ENCODE data around the gene CDS2. TPM values are rescaled to one million over a fixed set of nuclear protein-coding genes. Genes with fewer than 3 reads are reported as not detected.

The CDS2 gene
- total RNA-seq, 1 experiment from 2014 or later = 25.1 TPM

DNA sequence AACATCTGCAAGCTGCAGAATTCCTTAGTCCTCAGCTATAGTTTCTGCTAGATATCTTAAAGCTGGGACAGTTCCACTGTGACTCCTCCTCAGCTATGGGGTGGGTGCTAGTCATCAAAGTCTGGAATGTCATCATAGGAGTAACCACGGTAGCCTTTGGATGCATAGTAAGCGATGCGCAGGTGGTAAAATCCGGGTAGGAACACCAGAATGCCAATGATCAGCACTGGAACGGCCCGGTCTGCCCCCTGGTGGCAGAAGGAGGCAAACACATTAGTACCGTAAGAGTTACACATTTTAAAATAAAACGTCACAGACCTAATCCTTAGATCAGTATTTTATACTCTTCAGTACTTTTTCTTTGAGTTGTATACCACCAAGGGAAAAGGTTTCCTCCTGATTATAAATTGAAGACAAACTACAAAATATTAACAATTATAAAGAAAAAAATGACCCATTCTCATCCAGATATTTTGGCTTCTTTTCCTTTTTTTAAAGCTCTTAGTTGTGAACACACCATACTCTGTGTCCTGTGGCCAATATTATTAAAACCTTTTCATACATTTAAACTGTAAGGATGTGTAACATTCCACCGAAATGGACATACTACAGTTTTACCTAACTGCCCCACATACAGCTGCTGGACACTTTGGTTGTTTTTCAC is 26.0 kb upstream of the CDS2 start:
- peak; percentile 82 for DNase-seq
- Histone ChIP-seq H3K27me3 (ENCODE audit: control insufficient read depth, insufficient read depth, low read length) (no peaks in the 10 kb centered on the region), H3K4me3 (ENCODE audit: insufficient read depth, low read depth, low read length) (no peak overlapping the region), H3K36me3 (replicated peaks; ENCODE audit: control insufficient read depth, insufficient read depth, low read length) (peaks cover 15% of the 10 kb centered on the region)

DNA sequence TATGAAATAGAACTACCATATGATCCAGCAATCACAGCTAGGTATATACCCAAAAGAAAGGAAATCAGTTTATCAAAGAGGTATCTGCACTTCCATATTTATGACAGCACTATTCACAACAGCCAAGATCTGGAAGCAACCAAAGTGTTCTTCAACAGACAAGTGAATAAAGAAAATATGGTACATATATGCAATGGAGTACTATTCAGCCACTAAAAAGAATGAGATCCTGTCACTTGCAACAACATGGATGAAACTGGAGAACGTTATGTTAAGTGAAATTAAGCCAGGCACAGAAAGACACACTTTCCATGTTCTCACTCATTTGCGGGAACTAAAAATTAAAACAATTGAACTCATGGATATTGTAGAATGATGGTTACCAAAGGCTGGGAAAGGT is 22.3 kb upstream of the CDS2 start:
- Histone ChIP-seq H3K4me3 (ENCODE audit: insufficient read depth, low read depth, low read length) (no peak overlapping the region), H3K27me3 (ENCODE audit: control insufficient read depth, insufficient read depth, low read length) (no peaks in the 10 kb centered on the region), H3K36me3 (replicated peaks; ENCODE audit: control insufficient read depth, insufficient read depth, low read length) (peaks cover 15% of the 10 kb centered on the region)
- no peak for DNase-seq

DNA sequence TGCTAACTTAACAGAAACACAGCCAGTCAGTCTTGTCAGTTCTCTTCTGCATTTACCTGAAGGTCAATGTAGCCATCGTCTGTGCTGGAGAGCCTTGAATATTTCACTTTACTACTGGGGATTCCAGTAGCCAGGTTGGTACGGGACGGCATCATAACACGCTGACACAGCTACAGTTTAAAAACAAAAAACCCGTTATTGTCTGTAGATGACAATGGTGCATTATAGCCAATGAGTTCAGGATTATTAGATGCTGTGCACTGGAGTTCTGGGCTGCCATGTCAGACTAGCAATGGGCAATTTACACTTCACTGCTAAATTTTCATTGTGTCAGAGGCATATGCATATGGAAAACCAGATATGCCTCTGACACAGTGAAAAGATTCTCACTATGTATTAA is 17.5 kb upstream of the CDS2 start:
- H3K4me3 ChIP-seq (ENCODE audit: insufficient read depth, low read depth, low read length) = no peak overlapping the region
- H3K36me3 ChIP-seq (replicated peaks; ENCODE audit: control insufficient read depth, insufficient read depth, low read length) = peaks cover 13% of the 10 kb centered on the region
- DNase-seq = no peak
- H3K27me3 ChIP-seq (ENCODE audit: control insufficient read depth, insufficient read depth, low read length) = no peaks in the 10 kb centered on the region

DNA sequence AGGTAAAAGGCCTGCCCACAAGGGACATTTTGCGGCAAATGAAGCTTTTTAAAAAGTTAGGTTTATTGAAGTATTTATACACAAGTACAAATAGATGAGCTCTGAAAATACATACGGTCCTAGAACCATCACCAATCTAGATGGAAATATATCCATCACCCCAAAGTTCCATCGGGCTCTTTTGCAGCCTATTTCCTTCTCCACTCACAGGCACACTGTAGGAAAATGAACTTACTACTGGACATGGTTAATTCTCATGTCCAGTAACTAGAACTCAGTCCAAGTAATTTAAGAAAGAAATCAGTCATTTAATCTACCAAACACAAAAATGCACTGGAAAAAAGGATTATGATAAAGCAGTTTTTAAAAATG is 13.2 kb upstream of the CDS2 start:
- no peak for DNase-seq
- peaks cover 34% of the 10 kb centered on the region for H3K36me3 ChIP-seq (replicated peaks; ENCODE audit: control insufficient read depth, insufficient read depth, low read length)
- peak overlapping the region; percentile 94 for H3K4me3 ChIP-seq (ENCODE audit: insufficient read depth, low read depth, low read length)
- H3K27me3 ChIP-seq (ENCODE audit: control insufficient read depth, insufficient read depth, low read length) = no peaks in the 10 kb centered on the region

DNA sequence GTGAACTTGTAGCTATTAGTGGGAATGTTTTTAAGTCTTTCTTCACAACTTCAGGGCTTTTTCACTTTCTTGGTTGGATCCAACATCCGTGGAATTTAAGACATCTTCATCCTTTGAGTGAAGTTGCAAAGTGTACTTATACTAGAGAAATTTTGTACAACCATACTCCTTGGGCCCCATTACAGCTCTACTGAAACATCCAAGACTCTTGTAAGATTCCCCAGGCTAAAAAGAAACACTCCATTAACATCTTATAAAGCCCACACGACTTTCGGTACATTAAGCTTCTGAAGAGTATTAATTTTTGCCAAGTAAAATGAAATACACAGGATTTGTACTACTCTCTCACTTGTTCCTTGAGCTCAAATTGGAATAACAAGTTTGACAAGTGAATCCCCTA is 12.4 kb upstream of the CDS2 start:
- no peak for DNase-seq
- H3K4me3 ChIP-seq (ENCODE audit: insufficient read depth, low read depth, low read length) = no peak overlapping the region
- peaks cover 32% of the 10 kb centered on the region for H3K36me3 ChIP-seq (replicated peaks; ENCODE audit: control insufficient read depth, insufficient read depth, low read length)
- H3K27me3 ChIP-seq (ENCODE audit: control insufficient read depth, insufficient read depth, low read length) = no peaks in the 10 kb centered on the region

DNA sequence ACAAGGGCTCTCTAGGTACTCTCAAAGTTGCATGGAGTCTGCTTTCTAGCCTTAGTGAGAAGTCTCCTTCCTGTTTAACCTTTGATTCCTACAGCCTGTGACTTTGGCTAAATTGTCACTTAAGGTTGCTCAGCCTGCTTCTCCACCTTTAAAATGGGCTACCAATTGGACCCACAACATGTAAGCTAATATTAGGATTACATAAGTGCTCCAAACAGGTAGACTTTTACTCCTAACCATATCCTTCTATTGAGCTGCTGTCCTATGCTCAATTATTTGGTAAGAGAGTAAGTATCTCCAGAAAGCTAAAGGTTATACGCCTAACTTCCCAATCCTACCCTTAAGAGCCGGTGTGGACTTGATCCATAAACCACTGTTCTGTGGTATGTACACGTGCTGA is 9.9 kb upstream of the CDS2 start:
- Histone ChIP-seq H3K27me3 (ENCODE audit: control insufficient read depth, insufficient read depth, low read length) (no peaks in the 10 kb centered on the region), H3K4me3 (ENCODE audit: insufficient read depth, low read depth, low read length) (no peak overlapping the region), H3K36me3 (replicated peaks; ENCODE audit: control insufficient read depth, insufficient read depth, low read length) (peaks cover 30% of the 10 kb centered on the region)
- no peak for DNase-seq

DNA sequence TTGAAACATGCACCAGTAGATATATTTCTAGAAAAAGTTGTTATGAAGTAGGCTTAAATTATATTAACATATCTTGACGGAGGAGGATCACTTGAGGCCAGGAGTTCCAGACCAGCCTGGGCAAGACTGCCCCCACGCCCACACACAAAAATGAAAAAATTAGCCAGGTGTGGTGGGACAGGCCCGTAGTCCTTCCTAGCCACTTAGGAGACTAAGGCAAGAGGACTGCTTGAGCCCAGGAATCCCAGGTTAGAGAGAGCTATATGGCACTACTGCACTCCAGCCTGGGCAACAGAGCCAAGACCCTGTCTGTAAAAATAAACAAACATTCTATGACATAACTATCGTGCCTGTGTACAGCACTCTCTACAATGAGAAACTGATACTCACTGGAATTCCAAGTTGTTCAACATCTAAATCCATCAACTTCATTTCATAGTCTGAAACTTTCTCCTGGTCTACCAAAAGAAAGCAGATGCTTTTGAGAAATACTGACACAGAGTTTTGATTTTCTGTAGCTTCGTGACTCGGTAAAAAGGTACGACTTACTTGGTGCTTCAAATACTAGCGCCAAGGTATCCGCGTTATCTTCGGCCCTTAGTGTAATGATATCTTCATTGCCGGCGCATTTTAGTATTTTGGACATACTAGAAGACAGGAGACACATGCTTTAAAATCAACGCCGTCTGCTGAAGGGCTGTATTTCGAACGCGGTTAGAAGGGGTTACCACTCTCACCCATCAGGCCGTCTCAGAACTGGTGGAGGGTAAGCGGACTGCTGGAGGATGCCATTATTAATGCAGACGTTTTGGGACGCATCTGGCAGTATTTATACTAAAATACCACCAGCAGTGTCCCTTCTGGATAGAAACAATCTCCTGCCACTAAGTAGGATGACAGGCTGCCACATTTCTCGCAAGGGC is 8.3 kb upstream of the CDS2 start:
- DNase-seq = no peak
- Histone ChIP-seq H3K36me3 (replicated peaks; ENCODE audit: control insufficient read depth, insufficient read depth, low read length) (peaks cover 30% of the 10 kb centered on the region), H3K4me3 (ENCODE audit: insufficient read depth, low read depth, low read length) (peak overlapping the region; percentile 93), H3K27me3 (ENCODE audit: control insufficient read depth, insufficient read depth, low read length) (no peaks in the 10 kb centered on the region)

DNA sequence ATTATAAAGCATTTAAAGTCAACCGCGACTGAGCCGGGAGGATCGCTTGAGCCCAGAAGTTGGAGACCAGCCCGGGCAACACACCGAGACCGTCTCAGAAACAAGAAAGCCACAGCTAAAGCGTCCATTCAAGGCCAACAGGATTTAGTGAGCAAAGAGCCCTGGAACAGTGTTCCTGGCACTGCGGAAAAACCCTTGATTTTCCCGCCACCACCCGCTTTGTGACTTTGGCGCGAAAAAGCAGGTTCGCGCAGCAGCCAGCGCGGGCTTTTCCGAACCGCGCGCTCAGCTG is 7.7 kb upstream of the CDS2 start:
- peaks cover 30% of the 10 kb centered on the region for H3K36me3 ChIP-seq (replicated peaks; ENCODE audit: control insufficient read depth, insufficient read depth, low read length)
- peak overlapping the region; percentile 93 for H3K4me3 ChIP-seq (ENCODE audit: insufficient read depth, low read depth, low read length)
- DNase-seq = no peak
- H3K27me3 ChIP-seq (ENCODE audit: control insufficient read depth, insufficient read depth, low read length) = no peaks in the 10 kb centered on the region

DNA sequence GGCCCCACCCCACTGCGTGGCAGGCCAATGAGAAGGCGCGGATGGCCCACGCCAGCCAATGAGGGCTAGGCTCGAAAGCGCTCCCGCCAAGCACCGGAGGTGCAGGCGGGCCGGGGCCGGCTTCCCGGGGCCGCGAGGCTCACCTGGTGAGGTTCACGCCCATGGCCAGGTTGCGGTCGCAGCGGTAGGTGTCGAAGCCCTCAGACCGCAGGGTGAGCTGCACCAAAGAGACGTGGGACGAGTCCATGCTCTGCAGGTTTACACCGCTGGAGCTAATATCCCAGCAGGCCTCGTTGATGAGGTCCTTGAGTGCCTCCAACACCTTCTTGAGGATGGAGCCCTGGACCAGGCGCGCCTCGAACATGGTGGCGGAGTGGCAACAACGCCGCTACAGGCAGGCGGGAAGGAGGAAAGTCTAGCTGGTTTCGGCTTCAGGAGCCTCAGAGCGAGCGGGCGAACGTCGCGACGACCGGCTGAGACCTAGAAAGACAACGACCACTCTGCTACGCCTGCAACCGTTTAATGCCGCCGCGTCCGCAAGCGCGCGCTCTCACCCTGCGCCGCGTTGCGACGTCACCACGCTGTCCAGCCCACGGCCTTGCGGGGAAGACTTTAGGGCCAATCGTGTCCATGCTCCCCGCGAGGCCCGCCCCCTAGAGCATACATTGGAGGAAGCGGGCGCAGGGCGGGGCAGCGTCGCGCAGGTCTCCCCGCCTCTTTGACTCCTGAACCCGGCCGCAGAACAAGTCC is 7.2 kb upstream of the CDS2 start, which contains the start of gene PCNA:
PCNA (minus strand) TSS at position 524 of the 750 bp plus-strand sequence; CDS start at position 364, 160 bp downstream.
- H3K36me3 ChIP-seq (replicated peaks; ENCODE audit: control insufficient read depth, insufficient read depth, low read length) = peaks cover 28% of the 10 kb centered on the region
- peak within 1 kb of the TSS; percentile 93 for H3K4me3 ChIP-seq (ENCODE audit: insufficient read depth, low read depth, low read length)
- H3K27me3 ChIP-seq (ENCODE audit: control insufficient read depth, insufficient read depth, low read length) = no peaks in the 10 kb centered on the region
- DNase-seq = peak; percentile 97

DNA sequence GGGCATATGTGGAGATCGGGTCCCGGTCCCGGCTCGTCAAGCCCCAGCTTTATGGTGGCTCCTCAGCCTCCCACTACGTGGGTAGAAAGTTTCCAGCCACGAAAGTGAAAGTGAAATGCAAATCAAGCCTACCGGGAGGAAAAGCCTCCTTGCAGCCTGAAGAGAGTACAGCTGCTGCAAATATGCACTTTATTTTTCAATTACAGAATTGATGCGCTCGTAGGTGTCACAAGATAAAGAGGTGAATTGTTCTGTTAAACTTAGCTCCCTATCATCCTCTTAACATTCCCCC is 6.7 kb upstream of the CDS2 start:
- Histone ChIP-seq H3K36me3 (replicated peaks; ENCODE audit: control insufficient read depth, insufficient read depth, low read length) (peaks cover 27% of the 10 kb centered on the region), H3K27me3 (ENCODE audit: control insufficient read depth, insufficient read depth, low read length) (no peaks in the 10 kb centered on the region), H3K4me3 (ENCODE audit: insufficient read depth, low read depth, low read length) (peak overlapping the region; percentile 36)
- DNase-seq = no peak

DNA sequence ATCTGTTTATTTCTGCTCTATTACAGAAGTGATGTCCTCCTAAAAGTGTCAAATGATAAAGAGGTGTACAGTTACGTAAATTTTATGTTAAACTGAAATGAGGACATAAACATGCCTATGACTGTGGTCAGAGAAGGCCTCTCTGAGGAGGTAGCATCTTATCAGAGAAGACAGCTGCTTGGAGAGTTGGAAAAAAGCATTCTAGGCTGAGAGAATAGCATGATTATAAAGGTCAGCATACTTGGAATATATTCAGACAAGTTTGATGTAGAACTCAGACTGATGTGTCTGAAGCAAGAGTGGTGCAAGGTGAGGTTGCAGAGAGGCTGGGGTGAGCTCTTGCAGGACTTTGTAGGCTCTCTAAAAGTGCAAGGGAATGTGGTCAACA is 3.9 kb upstream of the CDS2 start:
- no peak for DNase-seq
- Histone ChIP-seq H3K4me3 (ENCODE audit: insufficient read depth, low read depth, low read length) (no peak overlapping the region), H3K27me3 (ENCODE audit: control insufficient read depth, insufficient read depth, low read length) (no peaks in the 10 kb centered on the region), H3K36me3 (replicated peaks; ENCODE audit: control insufficient read depth, insufficient read depth, low read length) (peaks cover 7% of the 10 kb centered on the region)

DNA sequence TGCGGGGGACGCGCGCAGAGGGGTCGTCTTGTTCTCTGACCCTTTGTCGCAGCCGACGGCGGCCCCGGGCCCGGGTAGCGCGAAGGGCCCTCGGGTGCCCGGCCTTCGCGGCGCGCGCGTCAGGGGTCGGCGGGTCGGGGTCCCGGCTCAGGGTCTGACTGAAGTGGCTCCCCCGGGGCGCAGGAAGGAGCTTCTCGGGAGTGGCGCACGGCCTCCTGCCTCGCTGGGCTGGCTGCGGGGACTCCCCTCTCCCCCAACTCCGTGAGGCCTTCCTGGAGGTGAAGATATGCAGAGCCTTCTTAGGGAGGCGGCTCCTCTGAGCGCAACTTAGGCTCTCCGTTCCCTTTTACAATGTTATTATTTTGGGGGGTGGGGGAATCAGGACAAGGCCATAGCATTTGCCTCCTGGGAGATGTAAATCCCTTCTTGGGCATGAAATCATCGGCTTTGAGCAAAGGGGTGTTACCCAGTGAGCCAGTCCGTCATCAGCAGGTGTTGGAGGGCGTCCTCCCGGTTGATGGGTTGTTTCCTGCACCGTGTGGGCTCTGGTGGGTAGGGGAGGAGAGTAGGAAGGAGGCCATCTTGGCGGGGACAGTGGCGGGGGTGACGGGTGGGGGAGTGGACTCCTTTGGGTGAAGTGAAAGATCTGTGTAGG is 523 bp downstream of the CDS2 start:
- peak overlapping the region; percentile 79 for H3K4me3 ChIP-seq (ENCODE audit: insufficient read depth, low read depth, low read length)

DNA sequence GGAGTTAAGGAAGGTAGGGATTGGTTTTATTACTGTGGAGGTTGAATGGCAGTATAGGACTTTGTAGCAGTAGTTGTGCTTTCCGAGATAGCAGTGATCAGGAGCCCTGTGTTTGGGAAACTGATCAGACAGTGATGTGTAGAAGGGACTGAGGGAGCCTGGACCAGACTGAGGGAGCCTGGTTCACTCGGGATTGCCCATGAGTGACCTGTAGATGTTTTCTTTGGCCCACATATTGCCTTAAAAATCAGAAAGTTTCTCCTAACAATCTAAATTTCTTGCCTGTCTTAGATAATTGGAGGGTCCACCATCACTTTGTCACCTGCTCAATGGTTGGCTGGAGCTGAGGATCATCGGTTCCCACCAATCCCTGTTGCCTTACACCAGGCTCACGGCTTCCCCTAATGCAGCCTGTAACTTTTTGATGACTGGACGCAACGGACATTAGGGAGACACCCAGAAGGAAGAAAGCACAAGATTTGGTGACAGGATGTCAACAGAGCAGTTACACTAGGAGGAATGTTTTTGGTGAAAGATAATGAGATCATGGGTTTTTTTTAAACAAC is 1.1 kb downstream of the CDS2 start:
- H3K27me3 ChIP-seq (ENCODE audit: control insufficient read depth, insufficient read depth, low read length) = no peaks in the 10 kb centered on the region
- peak overlapping the region; percentile 79 for H3K4me3 ChIP-seq (ENCODE audit: insufficient read depth, low read depth, low read length)
- H3K36me3 ChIP-seq (replicated peaks; ENCODE audit: control insufficient read depth, insufficient read depth, low read length) = 0 out of 2 replicates have a peak, but pooled peaks cover 1% of the 10 kb centered on the region
- no peak for DNase-seq

More for the DNA sequence above, 523 bp downstream of the CDS2 start:
- DNase-seq = peak; percentile 82
- Histone ChIP-seq H3K27me3 (ENCODE audit: control insufficient read depth, insufficient read depth, low read length) (no peaks in the 10 kb centered on the region), H3K36me3 (replicated peaks; ENCODE audit: control insufficient read depth, insufficient read depth, low read length) (0 out of 2 replicates have a peak, but pooled peaks cover 1% of the 10 kb centered on the region)

DNA sequence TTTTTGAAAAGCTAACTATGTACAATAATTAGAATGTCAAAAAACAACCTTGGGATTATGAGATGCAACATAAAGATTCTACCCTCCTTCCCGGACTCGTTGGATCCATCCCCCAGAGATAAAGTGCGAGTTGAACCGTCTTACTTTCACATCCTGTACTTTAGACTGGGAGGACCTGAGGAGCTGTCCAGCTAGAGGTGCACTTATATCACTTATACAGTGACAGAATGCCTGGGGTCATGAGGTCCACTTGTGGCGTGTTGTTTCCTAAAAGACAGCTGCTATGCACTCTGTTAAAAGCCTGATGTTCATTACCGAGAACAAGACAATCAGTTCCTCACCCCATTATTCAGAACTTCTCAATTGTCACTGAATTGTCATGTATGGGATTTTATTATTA is 2.1 kb downstream of the CDS2 start:
- Histone ChIP-seq H3K36me3 (replicated peaks; ENCODE audit: control insufficient read depth, insufficient read depth, low read length) (0 out of 2 replicates have a peak, but pooled peaks cover 1% of the 10 kb centered on the region), H3K27me3 (ENCODE audit: control insufficient read depth, insufficient read depth, low read length) (no peaks in the 10 kb centered on the region), H3K4me3 (ENCODE audit: insufficient read depth, low read depth, low read length) (no peak overlapping the region)
- no peak for DNase-seq

Data from H7 (cell line).